Esophagus muscularis mucosa (tissue), 3 donors: Measurements from ENCODE around the gene PCED1A.

Experiments
- POLR2A ChIP-seq: fragments of 450-650 bp; IDR thresholded peaks from one replicate; pipeline ENCODE4 v1.6.1; 2017; ENCODE audit warnings: antibody characterized with exemption, moderate library complexity, mild to moderate bottlenecking, low read depth
- POLR2AphosphoS5 ChIP-seq, 2 donors: sonication (generic); formaldehyde crosslinking; IDR thresholded peaks; one replicate each; pipeline ENCODE4 v1.6.1; 2017; ENCODE audit warnings: antibody characterized with exemption in 2 of 2
- TF ChIP-seq, protein P1 (sequence below), 3 experiments: fragments of 200-600 bp in 2 of 3; fragments of 450-650 bp in 1 of 3; sonication (generic) in 2 of 3; IDR thresholded peaks; one replicate each; pipeline ENCODE4 v1.5.1; 2017 to 2019; ENCODE audit warnings: antibody characterized with exemption in 3 of 3, mild to moderate bottlenecking in 2 of 3, moderate library complexity in 1 of 3

DNA sequence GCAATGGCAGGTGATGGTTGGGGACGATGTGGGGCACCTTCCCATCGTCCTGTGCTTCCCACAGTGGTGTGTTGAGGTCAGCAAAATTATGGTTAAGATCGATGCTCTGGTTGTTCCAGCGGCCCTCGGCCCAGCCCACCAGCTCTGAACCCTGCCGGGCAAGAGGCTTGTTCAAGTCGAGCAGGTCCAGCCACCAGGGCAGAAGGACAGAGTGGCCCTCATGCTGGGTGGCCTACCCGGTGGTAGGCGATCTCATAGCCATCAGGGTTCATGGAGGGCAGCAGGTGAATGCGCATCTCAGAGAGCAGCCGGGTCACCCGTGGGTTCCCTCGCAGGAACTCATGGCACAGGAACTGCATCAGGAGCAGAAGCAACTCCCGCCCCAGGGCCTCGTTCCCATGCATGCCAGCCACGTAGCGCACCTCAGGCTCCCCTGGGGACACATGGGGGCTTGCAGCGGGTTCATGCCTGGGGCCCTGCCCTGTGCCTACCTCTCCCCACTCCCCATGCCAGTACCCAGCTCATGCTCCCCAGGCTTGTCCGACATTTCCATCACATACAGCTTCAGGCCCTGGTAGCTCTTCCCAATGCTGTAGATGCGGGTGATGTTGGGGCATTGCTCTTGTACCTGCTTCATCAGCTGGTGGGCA lies 44.3 kb downstream of the PCED1A start:
- TF ChIP-seq, protein P1, sequence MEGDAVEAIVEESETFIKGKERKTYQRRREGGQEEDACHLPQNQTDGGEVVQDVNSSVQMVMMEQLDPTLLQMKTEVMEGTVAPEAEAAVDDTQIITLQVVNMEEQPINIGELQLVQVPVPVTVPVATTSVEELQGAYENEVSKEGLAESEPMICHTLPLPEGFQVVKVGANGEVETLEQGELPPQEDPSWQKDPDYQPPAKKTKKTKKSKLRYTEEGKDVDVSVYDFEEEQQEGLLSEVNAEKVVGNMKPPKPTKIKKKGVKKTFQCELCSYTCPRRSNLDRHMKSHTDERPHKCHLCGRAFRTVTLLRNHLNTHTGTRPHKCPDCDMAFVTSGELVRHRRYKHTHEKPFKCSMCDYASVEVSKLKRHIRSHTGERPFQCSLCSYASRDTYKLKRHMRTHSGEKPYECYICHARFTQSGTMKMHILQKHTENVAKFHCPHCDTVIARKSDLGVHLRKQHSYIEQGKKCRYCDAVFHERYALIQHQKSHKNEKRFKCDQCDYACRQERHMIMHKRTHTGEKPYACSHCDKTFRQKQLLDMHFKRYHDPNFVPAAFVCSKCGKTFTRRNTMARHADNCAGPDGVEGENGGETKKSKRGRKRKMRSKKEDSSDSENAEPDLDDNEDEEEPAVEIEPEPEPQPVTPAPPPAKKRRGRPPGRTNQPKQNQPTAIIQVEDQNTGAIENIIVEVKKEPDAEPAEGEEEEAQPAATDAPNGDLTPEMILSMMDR (IDR thresholded peaks at IDR 0.05): no peak
- TF ChIP-seq POLR2AphosphoS5 (IDR thresholded peaks at IDR 0.05) (no peak), POLR2A (no peak)
